ENCODE measurements around the gene DMKN.

DNA sequence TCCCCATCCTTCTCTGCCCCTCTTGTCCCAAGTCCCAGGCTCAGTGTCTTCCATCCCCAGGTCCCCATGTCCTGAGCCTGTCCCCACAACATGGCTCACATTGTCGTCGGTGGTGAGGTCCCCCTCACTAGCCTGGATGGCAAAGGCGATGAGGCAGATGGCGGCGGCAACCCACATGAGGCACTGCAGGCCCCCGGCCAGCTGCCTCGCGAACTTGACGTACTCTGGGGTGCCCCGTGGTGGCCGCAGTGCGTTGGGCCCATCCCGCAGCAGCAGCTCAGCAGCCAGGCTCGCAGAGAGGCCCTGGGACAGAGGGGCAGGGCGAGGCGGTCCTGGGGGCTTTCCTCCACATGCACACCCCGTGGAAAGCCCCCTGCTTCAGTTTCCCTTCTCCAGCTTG, 48.9 kb upstream of the DMKN start:
- TF ChIP-seq CTCF (IDR thresholded peaks at IDR 0.05) (no peak), POLR2A (IDR thresholded peaks at IDR 0.05) (no peak)
